GM18909 (cell line): Measurements from ENCODE around the gene CCL7.

Experiments
- ATAC-seq: cut with Tn5 transposase; IDR thresholded peaks from one replicate; pipeline ENCODE4 v1.9.1; 2021; ENCODE audit warnings: mild to moderate bottlenecking; ENCODE audit not compliant: unreplicated experiment, poor library complexity

CCL7 gene

DNA sequence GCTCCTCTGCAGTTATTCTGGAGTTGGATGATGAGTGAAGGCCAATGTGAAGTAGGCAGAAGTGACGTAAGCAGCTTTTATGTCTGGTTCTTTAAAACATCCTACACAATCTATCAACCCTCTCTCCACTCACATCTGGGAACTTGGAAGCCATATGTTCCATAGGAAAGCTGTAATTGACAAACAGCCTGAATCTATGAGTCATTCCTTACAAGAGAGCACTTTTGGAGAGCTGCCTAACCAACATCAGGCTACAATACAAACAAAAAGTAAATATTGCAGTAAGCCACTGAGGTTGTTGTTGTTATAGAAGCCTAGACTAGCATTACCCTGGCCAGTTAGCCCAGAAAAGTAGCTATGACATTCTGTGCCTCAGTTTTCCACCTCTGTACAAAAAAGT lies 5.9 kb downstream of the CCL7 start:
- ATAC-seq = no peak

DNA sequence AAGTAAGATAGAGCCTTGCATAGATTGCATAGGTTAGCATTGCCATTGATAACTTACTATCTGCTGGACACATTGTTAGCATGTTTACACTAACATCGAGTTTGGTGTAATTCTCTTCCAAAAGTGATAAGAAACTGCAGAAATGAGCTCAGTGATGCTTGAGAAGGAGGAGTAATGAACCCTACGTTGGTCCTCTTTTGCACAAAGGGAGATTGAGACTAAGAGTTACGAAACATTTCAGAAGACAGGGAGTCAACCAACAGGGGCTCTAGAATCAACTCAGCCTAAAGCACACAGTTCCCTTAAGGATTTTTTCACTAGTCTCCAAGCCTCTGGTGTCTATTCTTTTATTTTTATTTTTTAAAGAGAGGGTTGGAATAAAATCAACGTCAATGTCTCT lies 6.8 kb downstream of the CCL7 start:
- ATAC-seq = no peak

DNA sequence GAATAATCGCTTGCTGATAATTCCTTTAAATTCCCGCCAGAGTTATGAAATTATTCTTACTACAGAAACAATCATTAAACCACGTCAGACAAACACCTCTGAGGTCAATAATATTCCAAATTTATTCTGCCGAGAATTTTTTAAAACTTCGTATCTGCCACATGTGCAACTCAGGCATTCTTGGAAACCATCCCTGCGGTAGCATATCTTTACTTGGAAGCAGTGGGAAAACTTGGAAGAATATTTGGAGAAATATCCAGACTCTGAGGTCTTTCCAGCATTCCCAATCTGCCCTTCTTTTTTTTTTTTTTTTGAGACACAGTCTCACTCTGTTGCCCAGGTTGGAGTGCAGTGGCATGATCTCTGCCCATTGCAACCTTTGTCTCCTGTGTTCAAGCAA lies 13.6 kb downstream of the CCL7 start:
- no peak for ATAC-seq

DNA sequence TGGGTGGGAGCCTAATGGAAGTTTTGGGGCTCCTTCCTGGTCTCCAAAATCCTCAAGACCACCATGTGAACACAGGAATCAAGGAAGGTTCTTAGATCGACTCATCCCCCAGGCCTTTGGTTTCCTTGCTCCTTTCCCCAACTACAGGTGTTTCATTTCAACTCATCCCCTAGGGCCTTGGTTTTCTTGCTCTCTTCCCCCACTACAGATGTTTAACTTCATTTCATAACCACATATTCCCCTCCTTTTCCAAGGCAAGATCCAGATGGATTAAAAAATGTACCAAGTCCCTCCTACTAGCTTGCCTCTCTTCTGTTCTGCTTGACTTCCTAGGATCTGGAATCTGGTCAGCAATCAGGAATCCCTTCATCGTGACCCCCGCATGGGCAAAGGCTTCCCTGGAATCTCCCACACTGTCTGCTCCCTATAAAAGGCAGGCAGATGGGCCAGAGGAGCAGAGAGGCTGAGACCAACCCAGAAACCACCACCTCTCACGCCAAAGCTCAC lies 15.3 kb downstream of the CCL7 start, which contains the start of gene CCL11:
TSS of gene CCL11 (plus strand) at position 457 of the 507 bp plus-strand sequence. CDS start 67 bp downstream, outside the sequence.
- ATAC-seq = no peak

DNA sequence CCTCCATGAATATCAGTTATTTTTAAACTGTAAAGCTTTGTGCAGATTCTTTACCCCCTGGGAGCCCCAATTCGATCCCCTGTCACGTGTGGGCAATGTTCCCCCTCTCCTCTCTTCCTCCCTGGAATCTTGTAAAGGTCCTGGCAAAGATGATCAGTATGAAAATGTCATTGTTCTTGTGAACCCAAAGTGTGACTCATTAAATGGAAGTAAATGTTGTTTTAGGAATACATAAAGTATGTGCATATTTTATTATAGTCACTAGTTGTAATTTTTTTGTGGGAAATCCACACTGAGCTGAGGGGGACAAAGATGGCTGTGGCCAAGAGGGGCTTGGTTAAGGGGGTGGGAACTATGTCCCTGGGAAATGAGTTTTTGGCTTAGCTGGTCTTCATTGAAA lies 17.9 kb downstream of the CCL7 start:
- ATAC-seq = no peak

DNA sequence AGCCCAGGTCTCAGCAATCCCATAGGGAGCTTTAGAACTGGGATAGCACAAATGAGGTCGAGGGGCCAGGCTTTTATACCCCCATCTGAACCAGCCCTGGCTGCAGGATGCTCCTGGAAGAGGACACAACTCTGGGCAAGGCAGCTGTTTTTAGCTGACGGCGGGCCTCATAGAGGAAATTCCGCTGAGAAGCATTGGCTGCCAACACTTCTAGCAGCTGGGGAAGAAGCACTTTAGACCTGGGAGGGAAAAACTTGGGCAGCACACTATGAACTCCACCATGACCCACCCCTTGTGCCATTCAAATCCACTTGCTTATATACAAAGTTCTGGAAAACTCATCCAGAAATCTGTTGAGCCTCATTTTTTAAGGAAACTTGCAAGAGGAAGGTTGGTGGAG lies 20.6 kb downstream of the CCL7 start:
- no peak for ATAC-seq

DNA sequence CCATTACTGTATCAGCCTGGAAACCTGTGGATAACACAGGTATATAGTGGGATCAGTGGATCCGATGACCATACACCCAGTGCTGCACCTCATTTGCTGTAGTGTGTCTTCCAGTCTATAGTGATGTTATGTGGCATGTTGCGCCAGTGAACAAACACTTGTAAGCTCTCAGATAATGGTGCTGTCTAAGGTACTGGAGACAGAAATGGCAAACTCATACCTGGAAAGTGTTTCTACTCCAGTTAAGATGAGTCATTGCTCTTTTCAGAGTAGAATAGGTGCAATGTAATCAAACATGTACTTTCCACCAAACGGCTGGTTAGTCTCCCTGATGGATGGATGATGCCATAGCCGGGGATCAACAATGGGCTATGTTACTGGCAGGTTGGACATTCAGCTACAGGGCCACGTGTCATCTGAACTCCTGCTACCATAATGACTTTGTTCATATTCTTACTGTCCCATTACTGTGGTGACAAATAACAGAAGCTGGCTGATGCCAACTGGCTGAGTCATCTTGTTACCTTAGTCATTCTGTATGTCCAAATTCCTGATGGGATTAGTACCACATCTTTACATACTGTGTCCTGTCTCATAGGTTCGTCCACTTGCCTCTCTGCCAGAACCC lies 21.8 kb downstream of the CCL7 start:
- ATAC-seq = no peak

DNA sequence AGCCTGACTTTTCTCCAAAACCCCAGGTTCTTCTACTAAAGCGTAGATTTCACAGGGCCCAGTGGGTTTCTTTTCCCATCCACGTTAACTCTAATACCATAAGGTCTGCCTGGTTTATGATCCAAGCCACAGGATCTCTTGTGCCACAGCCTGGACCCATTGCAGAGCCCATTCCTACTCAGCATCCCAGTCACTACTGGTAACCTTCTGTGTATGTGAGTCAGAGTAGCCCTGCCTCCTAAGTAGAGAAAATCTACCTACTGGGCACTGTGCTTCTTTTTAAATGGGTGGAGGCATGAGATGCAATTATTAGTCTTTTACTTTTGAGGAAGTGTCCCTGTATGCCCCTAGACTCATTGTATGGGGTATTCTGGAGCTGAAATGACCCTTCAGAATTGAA lies 29.0 kb downstream of the CCL7 start:
- ATAC-seq = no peak

DNA sequence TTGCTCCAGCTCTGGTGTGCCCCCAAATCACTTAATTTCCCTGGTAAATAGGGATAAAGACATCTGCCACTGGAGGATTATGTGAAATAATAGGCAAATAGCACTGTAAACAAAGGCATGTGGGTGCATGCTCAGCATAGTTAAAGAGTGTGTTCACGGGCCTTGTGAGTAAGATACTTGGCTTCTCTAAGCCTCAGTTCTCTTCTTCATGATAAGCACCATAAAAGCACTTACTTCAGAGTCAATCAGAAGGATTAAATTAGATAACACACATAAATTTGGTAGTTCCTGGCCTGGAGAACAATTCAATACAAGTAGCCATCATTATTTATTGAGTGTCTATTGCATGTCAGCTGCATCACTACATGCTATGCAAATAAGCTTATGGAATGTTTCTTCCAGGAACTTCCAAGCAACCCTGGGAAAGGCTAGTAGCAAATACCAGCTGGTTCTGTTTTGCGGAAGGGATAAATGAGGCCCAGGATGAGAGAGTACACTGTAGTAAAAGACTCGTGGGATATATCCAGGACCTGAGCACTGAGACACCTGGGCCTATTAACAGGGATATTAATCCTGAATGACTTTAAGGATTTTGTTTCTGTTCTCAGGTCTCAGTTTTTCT lies 30.0 kb downstream of the CCL7 start:
- no peak for ATAC-seq

DNA sequence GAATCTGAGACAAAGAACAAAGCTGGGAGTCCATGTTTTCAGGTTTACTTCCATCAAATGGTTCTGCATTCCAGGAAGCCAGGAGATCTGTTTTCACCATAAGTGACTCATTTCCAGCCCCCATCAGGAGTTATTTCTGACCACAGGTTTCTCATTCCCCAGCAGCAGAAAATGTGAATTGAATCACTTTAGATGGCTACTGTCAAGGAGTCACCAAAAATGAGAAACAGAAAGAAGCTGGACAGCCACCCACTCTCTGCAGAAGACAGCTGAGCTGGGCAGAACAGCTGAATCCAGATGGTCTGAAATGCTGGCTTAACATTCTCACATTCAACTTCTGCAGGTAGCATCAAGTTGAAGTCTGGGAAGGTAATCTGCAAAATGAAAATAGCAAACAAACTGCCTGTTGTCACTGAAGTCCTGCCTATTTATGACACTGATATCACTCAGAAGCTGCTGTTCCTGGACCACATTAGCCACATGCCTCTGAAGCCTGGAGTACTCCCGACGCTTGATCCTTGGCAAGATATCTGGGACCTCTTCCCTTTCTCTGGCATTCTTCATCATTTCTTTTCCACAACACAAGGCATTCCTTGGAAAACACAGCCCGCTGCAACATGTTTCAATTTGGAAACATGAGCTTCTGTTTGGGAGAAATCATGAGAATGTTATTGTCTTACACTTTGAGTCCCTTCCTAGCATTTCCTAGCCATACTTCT lies 30.8 kb downstream of the CCL7 start:
- ATAC-seq = no peak

DNA sequence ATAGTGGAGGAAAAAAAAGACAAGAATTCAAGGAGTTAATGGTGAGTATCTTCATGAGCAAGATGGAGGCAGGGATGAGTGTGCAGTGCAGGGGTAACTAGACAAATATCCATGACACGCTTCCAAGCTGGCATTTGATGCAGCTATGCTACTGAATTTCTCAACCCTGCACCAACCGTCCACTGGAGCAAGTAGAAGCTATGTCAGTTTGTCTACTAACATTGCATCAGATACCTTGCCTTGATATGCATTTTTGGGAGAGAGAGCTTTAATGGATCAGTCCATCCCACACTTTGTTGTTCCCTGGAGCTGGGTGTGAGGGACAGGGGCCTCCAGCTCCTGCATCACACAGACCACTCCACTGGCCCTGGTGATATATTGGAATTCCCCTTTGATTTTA lies 32.0 kb downstream of the CCL7 start:
- ATAC-seq = no peak

DNA sequence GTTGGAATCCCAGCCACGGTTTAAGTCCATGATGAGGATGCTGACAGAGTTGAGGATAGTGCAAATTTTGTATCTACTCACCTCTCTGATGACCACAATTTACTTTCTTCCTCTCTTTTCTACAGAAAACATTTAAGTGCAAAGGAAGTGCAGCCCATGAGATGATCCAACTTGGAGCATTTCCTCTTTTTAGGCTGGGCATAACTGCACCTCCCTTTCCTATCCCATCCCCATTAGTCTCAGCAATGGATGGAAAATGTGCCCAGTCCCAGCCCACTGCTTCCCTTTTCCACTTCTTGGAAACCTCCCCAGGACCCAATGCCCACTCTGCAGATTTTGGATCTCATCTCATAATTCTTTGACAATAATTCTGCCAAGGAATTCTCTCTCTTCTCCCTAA lies 32.6 kb downstream of the CCL7 start:
- ATAC-seq = no peak

DNA sequence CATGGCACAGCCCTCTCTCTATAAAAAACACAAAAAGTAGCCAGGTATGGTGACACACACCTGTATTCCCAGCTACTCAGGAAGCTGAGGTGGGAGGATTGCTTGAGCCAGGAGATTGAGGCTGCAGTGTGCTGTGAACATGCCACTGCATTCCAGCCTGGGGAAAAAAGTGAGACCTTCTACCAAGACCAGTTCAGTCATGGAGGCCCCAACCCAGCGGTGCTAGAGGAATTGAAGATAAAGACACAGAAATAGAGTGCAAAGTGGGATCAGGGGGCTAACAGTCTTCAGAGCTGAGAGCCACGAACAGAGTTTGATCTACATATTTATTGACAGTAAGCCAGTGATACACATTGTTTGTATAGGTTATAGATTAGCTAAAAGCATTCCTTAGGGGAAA lies 33.6 kb downstream of the CCL7 start:
- ATAC-seq = no peak

DNA sequence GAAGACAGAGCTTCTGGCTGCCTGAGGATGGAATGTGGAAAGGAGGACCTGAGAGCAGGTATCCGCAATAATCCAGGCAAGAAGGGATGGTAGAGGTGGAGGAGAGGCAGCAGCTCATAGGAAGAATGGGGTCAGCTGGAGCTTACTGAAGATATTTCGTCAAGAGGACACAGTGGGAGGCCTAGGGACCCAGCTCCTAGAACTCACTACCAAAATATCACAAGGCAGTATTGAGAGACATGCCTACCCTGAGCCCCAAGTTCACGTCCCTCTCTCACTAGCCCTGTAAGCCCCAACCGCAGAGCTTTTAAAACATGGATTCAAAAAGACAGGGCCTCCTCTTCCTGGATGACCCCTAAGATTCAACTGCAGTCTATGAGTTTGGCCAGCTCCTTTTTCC lies 35.0 kb downstream of the CCL7 start:
- no peak for ATAC-seq

DNA sequence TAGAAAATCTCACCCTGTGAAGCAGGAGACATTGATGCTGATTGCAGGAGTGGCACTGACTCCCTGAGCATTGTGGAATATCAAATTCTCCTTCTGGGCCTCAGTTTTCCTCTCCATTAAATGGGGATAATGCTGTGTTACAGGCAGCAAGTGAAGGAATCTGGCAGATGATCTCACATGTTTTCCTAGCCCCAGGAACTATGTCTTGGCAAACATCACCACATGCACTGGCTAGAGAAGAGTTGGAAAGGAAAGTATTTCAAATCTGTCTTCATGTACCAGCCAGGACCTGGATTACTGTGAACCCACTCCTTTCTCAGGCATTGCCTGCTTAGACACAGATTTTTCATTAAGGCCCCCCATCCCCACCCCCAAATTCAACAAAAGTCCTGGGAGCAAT lies 35.6 kb downstream of the CCL7 start:
- no peak for ATAC-seq

DNA sequence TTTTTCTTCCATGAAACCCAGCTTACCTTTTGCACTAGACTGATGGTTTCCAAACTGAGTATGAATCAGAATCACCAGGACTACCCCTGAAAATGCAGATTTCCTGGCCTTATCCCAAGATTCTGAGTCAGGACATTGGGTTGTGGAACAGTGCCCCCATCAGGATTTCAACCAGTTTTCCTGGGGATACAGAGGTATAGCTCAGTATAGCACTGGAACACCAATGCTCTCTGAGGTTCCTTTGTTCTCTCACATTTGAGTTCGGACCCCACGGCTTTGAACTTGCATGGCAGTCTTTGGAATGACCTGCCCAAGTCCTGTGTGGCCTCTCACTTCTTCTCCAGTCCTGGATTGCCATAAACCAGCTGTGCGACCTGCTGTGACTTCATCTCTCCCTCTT lies 36.4 kb downstream of the CCL7 start:
- no peak for ATAC-seq

DNA sequence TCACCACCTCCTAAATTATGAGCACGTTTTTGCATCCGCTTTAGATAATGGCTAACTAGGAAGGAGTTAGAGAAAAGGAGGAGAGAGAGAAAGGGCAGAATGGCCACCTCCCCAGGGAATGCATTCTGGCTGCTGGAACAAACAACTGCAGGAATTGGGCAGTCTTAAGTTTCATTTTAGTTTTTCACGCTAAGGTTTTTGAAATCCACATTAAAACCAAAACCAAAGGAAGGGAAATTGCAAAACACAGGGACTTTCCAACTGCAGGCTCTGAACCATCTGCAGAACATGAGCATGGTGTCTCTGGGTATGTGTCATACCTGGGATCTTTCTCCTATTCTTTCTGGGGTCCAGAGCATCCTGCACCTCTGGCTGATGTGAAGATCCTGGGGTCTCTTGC lies 37.1 kb downstream of the CCL7 start:
- ATAC-seq = no peak

DNA sequence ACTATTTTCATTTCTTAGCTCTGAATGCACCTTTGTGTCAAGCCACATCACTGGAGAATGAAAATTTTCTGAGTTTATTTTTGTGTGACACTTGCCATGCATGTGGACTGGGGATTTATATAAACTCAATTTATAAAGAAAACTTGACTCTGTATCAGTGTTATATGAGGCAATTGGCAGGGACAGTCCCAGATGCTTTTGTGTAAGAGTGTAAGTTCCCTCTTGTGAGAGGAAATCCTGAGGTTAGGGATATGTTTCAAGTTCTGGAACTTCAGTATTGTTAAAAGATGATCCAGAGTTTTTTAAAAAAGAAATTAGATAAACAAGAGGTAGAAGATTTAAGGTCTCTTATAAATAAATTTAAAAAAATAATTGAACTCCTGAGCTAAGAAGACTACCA lies 38.4 kb downstream of the CCL7 start:
- ATAC-seq = no peak

DNA sequence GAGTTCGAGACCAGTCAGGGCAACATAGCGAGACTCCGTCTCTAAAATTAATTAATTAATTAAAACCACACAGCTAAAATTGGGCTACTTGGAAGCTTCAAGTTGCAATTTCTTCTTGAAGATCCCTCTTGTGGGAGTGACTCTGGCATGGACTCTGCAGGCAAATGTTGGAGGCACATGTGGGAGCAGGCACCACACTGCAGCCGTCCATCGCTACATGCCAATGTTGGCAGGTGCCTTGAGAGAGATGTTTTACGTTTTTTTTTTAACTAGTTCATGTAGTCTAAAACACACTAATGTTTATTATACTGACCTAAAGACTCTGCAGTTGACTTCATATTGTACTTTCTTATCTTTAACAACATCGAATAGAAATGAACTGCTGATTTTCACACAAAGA lies 41.3 kb downstream of the CCL7 start:
- no peak for ATAC-seq

DNA sequence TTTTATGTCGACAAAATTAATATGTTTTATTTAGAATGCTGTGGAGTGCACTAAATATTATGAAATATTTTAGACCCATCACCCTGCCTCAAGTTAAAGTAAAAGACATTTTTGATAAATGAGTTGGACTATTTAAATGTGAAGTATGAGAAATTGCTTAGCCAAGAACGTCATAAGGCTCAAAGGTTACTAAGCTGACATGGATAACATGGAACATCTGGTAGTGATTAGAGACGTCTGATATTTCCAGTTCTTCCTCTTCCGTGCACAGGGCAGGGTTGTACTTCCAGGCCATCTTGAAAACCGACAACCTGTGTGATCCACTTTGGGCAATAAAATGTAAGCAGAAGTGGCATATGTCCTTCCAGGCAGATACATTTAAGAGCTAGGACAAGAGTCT lies 42.1 kb downstream of the CCL7 start:
- no peak for ATAC-seq

DNA sequence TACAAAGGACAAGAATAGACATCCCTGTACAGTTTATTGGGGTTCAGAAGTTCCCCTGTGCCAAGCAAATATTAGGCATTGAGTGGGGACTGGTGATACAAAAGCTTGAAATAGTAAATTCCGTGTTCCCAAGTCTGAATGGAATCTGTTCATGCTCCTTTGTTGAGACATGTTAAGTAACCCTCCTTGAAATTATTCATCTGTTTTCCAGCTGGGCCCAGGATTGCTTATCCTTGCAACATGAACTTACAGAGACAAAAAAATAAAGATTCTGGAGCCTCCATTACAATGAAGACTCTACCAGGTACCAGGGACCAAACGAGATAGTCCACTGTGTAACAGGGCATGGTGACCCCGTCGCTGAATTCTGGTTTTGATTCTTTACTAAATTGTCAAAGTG lies 43.1 kb downstream of the CCL7 start:
- ATAC-seq = no peak

DNA sequence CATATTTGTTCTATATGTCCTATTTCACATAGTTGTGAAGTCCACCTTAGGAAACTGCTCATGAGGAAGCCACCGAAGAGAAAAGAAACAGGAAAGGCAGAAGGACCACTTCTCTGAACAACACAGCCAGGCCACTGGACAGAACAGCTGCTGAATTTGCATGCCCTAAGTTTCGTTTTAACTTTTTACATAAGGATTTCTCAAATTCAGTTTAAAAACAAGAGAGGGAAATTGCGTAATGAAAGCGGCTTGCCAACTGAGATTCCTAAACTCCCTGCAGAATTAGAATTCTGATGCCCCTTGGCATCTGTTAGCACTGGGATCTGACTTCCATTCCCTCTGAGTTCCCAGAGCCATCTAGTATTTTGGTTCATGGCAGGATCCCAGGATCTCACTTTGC lies 44.3 kb downstream of the CCL7 start:
- no peak for ATAC-seq
